Measurements from ENCODE around the gene VGLL2.

GRCh38 chr6:117267054-117267347 lies 1.6 kb downstream of the VGLL2 start:
- TF ChIP-seq POLR2A (IDR thresholded peaks at IDR 0.05; ENCODE audit: low read depth, low read length) (no peak), CTCF (IDR thresholded peaks at IDR 0.05; ENCODE audit: extremely low read depth in 1 of 2, insufficient read depth in 1 of 2, low read depth in 1 of 2, low read length in 2 of 2) (no peak)
